Esophagus muscularis mucosa (tissue), 4 donors: ENCODE data around the gene MRPL46. TPM values are rescaled to one million over a fixed set of nuclear protein-coding genes. Genes with fewer than 3 reads are reported as not detected.

Experiments
- DNase-seq: peaks from one replicate; pipeline ENCODE4 v3.0.0-alpha.2; 2017; ENCODE audit errors: extremely low spot score
- H3K27ac ChIP-seq, 4 donors: fragments of 200-600 bp; sonication (generic); replicated peaks in 1 of 4; 1 replicate in 3 of 4; 2 replicates in 1 of 4; pipeline ENCODE4 v1.5.1; 2016 to 2019; ENCODE audit warnings: mild to moderate bottlenecking in 1 of 4
- H3K27me3 ChIP-seq, 4 donors: fragments of 200-600 bp; sonication (generic); one replicate each; pipeline versions ENCODE4 v1.5.1 to v1.6.0; 2016 to 2019
- H3K36me3 ChIP-seq, 4 donors: fragments of 200-600 bp; sonication (generic); one replicate each; pipeline ENCODE4 v1.5.1; 2016 to 2019
- H3K4me1 ChIP-seq, 4 donors: fragments of 200-600 bp; sonication (generic); one replicate each; pipeline ENCODE4 v1.5.1; 2016 to 2019
- H3K4me3 ChIP-seq, 4 donors: fragments of 200-600 bp; sonication (generic); 1 replicate in 2 of 4; 2 replicates in 2 of 4; pipeline ENCODE4 v1.5.1; 2016 to 2019; ENCODE audit warnings: mild to moderate bottlenecking in 4 of 4, moderate library complexity in 1 of 4
- H3K9me3 ChIP-seq, 4 donors: fragments of 200-600 bp; sonication (generic); 1 replicate in 3 of 4; 2 replicates in 1 of 4; pipeline ENCODE4 v1.5.1; 2016 to 2019
- CTCF ChIP-seq, 3 experiments: fragments of 200-600 bp in 2 of 3; fragments of 450-650 bp in 1 of 3; sonication (generic) in 2 of 3; IDR thresholded peaks; one replicate each; pipeline ENCODE4 v1.5.1; 2017 to 2019; ENCODE audit warnings: antibody characterized with exemption in 3 of 3, mild to moderate bottlenecking in 2 of 3, moderate library complexity in 1 of 3
- EP300 ChIP-seq: sonication (generic); formaldehyde crosslinking; IDR thresholded peaks from one replicate; pipeline ENCODE4 v1.6.1; 2017; ENCODE audit warnings: antibody characterized with exemption
- POLR2A ChIP-seq: fragments of 450-650 bp; IDR thresholded peaks from one replicate; pipeline ENCODE4 v1.6.1; 2017; ENCODE audit warnings: antibody characterized with exemption, moderate library complexity, mild to moderate bottlenecking, low read depth
- POLR2AphosphoS5 ChIP-seq, 2 donors: sonication (generic); formaldehyde crosslinking; IDR thresholded peaks; one replicate each; pipeline ENCODE4 v1.6.1; 2017; ENCODE audit warnings: antibody characterized with exemption in 2 of 2
- WGBS: methylation state at CpG from one replicate; pipeline ENCODE4 v1.1.5; 2018; 5-methylcytosine and 5-hydroxymethylcytosine counted together
- intact Hi-C: fragments of 100-400 bp; cut with DNase I; formaldehyde crosslinking; loops from one replicate; pipeline ENCODE4 v1.15.1; 2023
- total RNA-seq, 4 donors: library from RNA; depleted of rRNA; stranded (reverse); fragments of >200 nt; gene quantifications; one replicate each; pipeline versions ENCODE4 v1.1.0 to v1.2.1, GENCODE V29; 2016

Gene MRPL46
- total RNA-seq, 4 donors from 2014 or later = 14.5 to 27.8 (median 25.1) TPM

DNA sequence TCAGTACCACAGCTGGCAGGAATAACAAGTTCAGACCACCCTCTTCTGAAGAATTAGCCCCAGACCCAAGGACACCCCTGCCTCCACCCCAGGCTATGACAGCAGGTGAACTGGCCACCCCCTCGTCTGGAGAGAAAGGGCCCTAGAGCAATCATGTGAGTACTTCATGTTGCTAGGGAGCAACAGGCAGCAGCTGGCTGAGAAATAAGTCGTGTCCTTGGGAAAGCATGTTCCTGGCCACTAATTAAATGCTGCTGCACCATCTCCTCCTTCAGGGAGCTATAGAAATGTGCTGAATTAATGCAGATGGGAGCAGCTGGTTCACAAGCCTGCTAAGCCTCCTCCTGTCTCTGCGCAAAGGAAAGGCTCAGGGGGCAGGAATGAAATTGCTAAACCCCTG is 31.8 kb upstream of the MRPL46 start:
- Histone ChIP-seq H3K27me3 (no peaks in the 10 kb centered on the region), H3K9me3 (no peaks in the 10 kb centered on the region), H3K4me3 (no peak overlapping the region), H3K4me1 (peaks cover 0 to 4% (median 0%) of the 10 kb centered on the region in 4 donors), H3K27ac (no peak overlapping the region), H3K36me3 (peaks cover 0 to 65% (median 16%) of the 10 kb centered on the region in 4 donors)
- intact Hi-C loops = no loop called here
- TF ChIP-seq POLR2AphosphoS5 (IDR thresholded peaks at IDR 0.05) (no peak), POLR2A (no peak), EP300 (no peak), CTCF (IDR thresholded peaks at IDR 0.05) (no peak)
- DNase-seq = no peak
- 76% methylated on average over 3 of the region's 3 CpGs for WGBS

- no peak for TF ChIP-seq POLR2A
- TF ChIP-seq EP300 = no peak
- no peak for TF ChIP-seq CTCF (IDR thresholded peaks at IDR 0.05)
- TF ChIP-seq POLR2AphosphoS5 (IDR thresholded peaks at IDR 0.05) = no peak
- Histone ChIP-seq H3K27me3 (no peaks in the 10 kb centered on the region), H3K9me3 (no peaks in the 10 kb centered on the region), H3K4me1 (peaks cover 0 to 4% (median 0%) of the 10 kb centered on the region in 4 donors), H3K36me3 (peaks cover 0 to 55% (median 9%) of the 10 kb centered on the region in 4 donors), H3K27ac (no peak overlapping the region), H3K4me3 (no peak overlapping the region)
- intact Hi-C loops = no loop called here
- 76% methylated on average over 11 of the region's 11 CpGs for WGBS
- DNase-seq = no peak
These were observed 30.0 kb upstream of the MRPL46 start for GRCh38 chr15:88497109-88497765.

DNA sequence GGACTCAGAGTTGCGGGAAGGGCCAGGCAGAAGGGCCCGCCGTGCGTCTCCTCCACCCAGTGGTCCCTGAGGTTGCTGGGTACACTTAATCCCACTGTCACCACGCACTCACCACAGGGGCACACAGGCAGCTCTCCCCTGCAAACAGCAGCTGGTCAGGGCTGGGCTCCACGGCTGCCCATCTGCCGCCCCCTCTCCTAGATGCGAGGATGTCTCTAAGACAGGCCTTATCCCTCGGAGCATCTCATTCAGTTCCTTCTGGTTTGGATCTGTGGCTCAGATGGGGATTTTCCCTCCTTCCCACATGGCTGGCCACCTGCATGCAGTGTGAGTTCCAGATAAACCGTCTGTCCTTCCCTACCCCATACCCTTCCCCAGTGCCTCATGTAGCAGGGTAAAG is 26.7 kb upstream of the MRPL46 start:
- no peak for DNase-seq
- Histone ChIP-seq H3K9me3 (no peaks in the 10 kb centered on the region), H3K4me1 (peaks cover 0 to 4% (median 0%) of the 10 kb centered on the region in 4 donors), H3K27me3 (no peaks in the 10 kb centered on the region), H3K27ac (no peak overlapping the region), H3K36me3 (peaks cover 0 to 40% (median 9%) of the 10 kb centered on the region in 4 donors), H3K4me3 (no peak overlapping the region)
- intact Hi-C loops = no loop called here
- no peak for TF ChIP-seq POLR2AphosphoS5 (IDR thresholded peaks at IDR 0.05)
- TF ChIP-seq EP300 = no peak
- no peak for TF ChIP-seq POLR2A
- TF ChIP-seq CTCF (IDR thresholded peaks at IDR 0.05) = no peak
- 89% methylated on average over 10 of the region's 10 CpGs for WGBS

DNA sequence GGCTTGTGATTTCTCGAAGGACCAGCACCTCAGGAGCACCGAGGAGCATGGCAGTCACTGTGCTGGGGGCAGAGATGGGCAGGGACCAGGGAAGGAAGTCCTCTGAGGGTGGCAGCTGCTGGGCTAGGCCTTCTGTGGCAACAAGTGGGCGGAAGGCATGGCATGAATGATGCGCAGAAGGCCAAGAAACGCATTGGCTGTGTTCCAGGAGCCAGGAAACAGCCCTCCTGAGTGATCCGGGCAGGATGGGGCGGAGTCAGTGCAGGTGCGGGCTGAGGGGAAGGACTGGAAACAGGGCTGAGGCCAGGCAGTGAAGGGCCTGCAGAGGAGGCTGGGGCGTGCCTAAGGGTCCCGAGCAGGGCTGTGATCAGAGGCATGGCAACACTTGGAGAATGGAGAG is 24.0 kb upstream of the MRPL46 start:
- H3K4me3 ChIP-seq = no peak overlapping the region
- DNase-seq = no peak
- H3K4me1 ChIP-seq = no peaks in the 10 kb centered on the region
- no peak overlapping the region for H3K27ac ChIP-seq
- intact Hi-C loops = no loop called here
- TF ChIP-seq POLR2AphosphoS5 (IDR thresholded peaks at IDR 0.05) (no peak), POLR2A (no peak), CTCF (IDR thresholded peaks at IDR 0.05) (no peak), EP300 (no peak)
- WGBS = 93% methylated on average over 3 of the region's 10 CpGs
- peaks cover 0 to 22% (median 2%) of the 10 kb centered on the region in 4 donors for H3K36me3 ChIP-seq
- no peaks in the 10 kb centered on the region for H3K27me3 ChIP-seq
- H3K9me3 ChIP-seq = no peaks in the 10 kb centered on the region

DNA sequence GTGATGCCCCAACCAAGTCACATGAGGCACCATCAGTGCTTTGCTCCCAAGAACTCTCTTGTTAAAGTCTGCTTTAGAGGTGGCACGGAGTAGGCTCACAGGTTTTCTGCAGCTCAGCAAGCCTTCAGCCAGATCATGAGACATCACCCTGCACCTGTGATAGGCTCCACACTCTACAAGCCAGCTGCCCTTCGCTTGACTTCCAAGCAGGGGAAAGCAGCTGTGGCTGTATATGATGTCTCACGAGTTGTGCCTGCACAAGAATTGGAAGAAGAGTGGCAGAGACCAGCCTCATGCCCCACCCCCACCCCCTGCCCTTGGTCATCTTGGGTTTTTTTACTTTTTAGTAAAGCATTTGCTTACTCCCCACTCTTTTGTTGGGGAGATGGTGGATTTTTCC is 22.8 kb upstream of the MRPL46 start:
- TF ChIP-seq EP300 (no peak), POLR2AphosphoS5 (IDR thresholded peaks at IDR 0.05) (no peak), POLR2A (no peak), CTCF (IDR thresholded peaks at IDR 0.05) (no peak)
- intact Hi-C loops = no loop called here
- no peak for DNase-seq
- no peak overlapping the region for H3K4me3 ChIP-seq
- 94% methylated on average over 3 of the region's 3 CpGs for WGBS
- no peaks in the 10 kb centered on the region for H3K9me3 ChIP-seq
- H3K36me3 ChIP-seq = peaks cover 0 to 12% (median 2%) of the 10 kb centered on the region in 4 donors
- no peak overlapping the region for H3K27ac ChIP-seq
- H3K27me3 ChIP-seq = no peaks in the 10 kb centered on the region
- no peaks in the 10 kb centered on the region for H3K4me1 ChIP-seq
